ENCODE data around the gene PRR5L. TPM values are rescaled to one million over a fixed set of nuclear protein-coding genes. Genes with fewer than 3 reads are reported as not detected.

Gene PRR5L
- total and polyA plus RNA-seq, 2 experiments from 2014 or later = 3.1 to 8.9 TPM

GRCh38 chr11:36488096-36488495, 192.0 kb downstream of the PRR5L start (continued):
- TF ChIP-seq, protein P1, sequence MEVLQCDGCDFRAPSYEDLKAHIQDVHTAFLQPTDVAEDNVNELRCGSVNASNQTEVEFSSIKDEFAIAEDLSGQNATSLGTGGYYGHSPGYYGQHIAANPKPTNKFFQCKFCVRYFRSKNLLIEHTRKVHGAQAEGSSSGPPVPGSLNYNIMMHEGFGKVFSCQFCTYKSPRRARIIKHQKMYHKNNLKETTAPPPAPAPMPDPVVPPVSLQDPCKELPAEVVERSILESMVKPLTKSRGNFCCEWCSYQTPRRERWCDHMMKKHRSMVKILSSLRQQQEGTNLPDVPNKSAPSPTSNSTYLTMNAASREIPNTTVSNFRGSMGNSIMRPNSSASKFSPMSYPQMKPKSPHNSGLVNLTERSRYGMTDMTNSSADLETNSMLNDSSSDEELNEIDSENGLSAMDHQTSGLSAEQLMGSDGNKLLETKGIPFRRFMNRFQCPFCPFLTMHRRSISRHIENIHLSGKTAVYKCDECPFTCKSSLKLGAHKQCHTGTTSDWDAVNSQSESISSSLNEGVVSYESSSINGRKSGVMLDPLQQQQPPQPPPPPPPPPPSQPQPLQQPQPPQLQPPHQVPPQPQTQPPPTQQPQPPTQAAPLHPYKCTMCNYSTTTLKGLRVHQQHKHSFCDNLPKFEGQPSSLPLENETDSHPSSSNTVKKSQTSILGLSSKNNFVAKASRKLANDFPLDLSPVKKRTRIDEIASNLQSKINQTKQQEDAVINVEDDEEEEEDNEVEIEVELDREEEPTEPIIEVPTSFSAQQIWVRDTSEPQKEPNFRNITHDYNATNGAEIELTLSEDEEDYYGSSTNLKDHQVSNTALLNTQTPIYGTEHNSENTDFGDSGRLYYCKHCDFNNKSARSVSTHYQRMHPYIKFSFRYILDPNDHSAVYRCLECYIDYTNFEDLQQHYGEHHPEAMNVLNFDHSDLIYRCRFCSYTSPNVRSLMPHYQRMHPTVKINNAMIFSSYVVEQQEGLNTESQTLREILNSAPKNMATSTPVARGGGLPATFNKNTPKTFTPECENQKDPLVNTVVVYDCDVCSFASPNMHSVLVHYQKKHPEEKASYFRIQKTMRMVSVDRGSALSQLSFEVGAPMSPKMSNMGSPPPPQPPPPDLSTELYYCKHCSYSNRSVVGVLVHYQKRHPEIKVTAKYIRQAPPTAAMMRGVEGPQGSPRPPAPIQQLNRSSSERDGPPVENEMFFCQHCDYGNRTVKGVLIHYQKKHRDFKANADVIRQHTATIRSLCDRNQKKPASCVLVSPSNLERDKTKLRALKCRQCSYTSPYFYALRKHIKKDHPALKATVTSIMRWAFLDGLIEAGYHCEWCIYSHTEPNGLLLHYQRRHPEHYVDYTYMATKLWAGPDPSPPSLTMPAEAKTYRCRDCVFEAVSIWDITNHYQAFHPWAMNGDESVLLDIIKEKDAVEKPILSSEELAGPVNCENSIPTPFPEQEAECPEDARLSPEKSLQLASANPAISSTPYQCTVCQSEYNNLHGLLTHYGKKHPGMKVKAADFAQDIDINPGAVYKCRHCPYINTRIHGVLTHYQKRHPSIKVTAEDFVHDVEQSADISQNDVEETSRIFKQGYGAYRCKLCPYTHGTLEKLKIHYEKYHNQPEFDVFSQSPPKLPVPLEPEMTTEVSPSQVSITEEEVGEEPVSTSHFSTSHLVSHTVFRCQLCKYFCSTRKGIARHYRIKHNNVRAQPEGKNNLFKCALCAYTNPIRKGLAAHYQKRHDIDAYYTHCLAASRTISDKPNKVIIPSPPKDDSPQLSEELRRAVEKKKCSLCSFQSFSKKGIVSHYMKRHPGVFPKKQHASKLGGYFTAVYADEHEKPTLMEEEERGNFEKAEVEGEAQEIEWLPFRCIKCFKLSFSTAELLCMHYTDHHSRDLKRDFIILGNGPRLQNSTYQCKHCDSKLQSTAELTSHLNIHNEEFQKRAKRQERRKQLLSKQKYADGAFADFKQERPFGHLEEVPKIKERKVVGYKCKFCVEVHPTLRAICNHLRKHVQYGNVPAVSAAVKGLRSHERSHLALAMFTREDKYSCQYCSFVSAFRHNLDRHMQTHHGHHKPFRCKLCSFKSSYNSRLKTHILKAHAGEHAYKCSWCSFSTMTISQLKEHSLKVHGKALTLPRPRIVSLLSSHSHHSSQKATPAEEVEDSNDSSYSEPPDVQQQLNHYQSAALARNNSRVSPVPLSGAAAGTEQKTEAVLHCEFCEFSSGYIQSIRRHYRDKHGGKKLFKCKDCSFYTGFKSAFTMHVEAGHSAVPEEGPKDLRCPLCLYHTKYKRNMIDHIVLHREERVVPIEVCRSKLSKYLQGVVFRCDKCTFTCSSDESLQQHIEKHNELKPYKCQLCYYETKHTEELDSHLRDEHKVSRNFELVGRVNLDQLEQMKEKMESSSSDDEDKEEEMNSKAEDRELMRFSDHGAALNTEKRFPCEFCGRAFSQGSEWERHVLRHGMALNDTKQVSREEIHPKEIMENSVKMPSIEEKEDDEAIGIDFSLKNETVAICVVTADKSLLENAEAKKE (CRISPR knock-in tag; IDR thresholded peaks at IDR 0.05) = no peak
- TF ChIP-seq JUNB (IDR thresholded peaks at IDR 0.05; ENCODE audit: unreplicated experiment) = no peak
- TF ChIP-seq, protein P2, sequence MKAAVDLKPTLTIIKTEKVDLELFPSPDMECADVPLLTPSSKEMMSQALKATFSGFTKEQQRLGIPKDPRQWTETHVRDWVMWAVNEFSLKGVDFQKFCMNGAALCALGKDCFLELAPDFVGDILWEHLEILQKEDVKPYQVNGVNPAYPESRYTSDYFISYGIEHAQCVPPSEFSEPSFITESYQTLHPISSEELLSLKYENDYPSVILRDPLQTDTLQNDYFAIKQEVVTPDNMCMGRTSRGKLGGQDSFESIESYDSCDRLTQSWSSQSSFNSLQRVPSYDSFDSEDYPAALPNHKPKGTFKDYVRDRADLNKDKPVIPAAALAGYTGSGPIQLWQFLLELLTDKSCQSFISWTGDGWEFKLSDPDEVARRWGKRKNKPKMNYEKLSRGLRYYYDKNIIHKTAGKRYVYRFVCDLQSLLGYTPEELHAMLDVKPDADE (IDR thresholded peaks at IDR 0.05) = no peak
- no peak for TF ChIP-seq CREB1 (CRISPR knock-in tag; IDR thresholded peaks at IDR 0.05; ENCODE audit: low read depth)
- no peak for TF ChIP-seq NANOG (IDR thresholded peaks at IDR 0.05; ENCODE audit: borderline replicate concordance)
- TF ChIP-seq EZH2phosphoT487 (IDR thresholded peaks at IDR 0.05; ENCODE audit: unreplicated experiment) = no peak

- DNase-seq (ENCODE audit: low spot score) = no peak
- Histone ChIP-seq H3K4me3 (no peak overlapping the region), H3K27ac (ENCODE audit: low read depth) (no peak overlapping the region), H3K9me2 (ENCODE audit: insufficient read depth) (no peaks in the 10 kb centered on the region), H3K4me2 (no peak overlapping the region), H4K20me1 (replicated peaks; ENCODE audit: insufficient read depth) (0 out of 2 replicates have a peak, but pooled peaks cover 6% of the 10 kb centered on the region), H3K36me3 (ENCODE audit: insufficient read depth) (0 out of 2 replicates have a peak, but pooled peaks cover 4% of the 10 kb centered on the region), H3K79me2 (replicated peaks; ENCODE audit: insufficient read depth) (no peaks in the 10 kb centered on the region), H3K4me1 (ENCODE audit: insufficient read depth) (no peaks in the 10 kb centered on the region), H3F3A (replicated peaks; ENCODE audit: low read depth) (no peaks in the 10 kb centered on the region), H2AFZ (no peak overlapping the region), H3K27me3 (ENCODE audit: insufficient read depth) (no peaks in the 10 kb centered on the region)
- no peak overlapping the region for H3K4me3 Mint-ChIP-seq
- no peaks in the 10 kb centered on the region for H3K27me3 Mint-ChIP-seq (ENCODE audit: insufficient read depth, low read depth, poor library complexity)
- no peaks in the 10 kb centered on the region for H3K4me1 Mint-ChIP-seq
- no peaks in the 10 kb centered on the region for H3K9me3 Mint-ChIP-seq
- H3K36me3 Mint-ChIP-seq (ENCODE audit: low read depth) = peaks cover 13% of the 10 kb centered on the region; the same call in 2 of the 3 replicates
- H3K27ac Mint-ChIP-seq = no peak overlapping the region
- ATAC-seq = no peak
- TF ChIP-seq ZNF331 (CRISPR knock-in tag; IDR thresholded peaks at IDR 0.05; ENCODE audit: low read depth) = no peak
- TF ChIP-seq JUNB (IDR thresholded peaks at IDR 0.05; ENCODE audit: unreplicated experiment) = no peak
- no peak for TF ChIP-seq ZNF114 (CRISPR knock-in tag; IDR thresholded peaks at IDR 0.05)
Observed at GRCh38 chr11:36490026-36490806, 194.1 kb downstream of the PRR5L start.

All from GM23338 (cell line).